NCI-H1694 (cell line): ENCODE data around the gene ZC3H14.

Source experiments
- DNase-seq: peaks from one replicate; lab custom pipeline; 2025; lab: John Stamatoyannopoulos, UW

ZC3H14 gene

DNA sequence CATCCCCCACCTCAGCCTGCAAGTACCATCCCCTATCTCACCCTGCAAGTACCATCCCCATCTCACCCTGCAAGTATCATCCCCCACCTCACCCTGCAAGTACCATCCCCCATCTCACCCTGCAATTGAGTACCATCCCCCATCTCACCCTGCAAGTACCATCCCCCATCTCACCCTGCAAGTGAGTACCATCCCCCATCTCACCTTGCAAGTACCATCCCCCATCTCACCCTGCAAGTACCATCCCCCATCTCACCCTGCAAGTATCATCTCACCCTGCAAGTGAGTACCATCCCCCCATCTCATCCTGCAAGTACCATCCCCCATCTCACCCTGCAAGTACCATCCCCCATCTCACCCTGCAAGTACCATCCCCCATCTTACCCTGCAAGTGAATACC is 45.0 kb downstream of the ZC3H14 start:
- no peak for DNase-seq

DNA sequence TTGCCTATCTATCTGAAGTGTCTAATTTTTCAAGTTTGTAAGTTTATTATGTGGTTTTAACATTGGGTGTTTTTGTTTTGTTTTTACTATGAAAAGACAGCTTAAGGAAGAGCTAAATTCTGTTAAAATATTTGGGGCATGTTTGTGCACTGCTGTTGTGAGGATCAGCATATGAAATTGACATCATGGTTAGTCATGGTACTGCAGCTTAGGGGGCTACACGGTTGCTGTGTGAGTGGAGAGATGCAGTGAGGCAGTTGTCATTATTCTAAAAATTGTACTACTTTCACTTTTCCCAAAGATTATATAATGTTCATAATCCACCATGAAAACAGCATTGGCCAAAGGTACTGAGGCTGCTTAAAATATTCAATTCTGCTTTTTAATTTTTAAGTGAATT is 49.0 kb downstream of the ZC3H14 start:
- peak; percentile 28 for DNase-seq

DNA sequence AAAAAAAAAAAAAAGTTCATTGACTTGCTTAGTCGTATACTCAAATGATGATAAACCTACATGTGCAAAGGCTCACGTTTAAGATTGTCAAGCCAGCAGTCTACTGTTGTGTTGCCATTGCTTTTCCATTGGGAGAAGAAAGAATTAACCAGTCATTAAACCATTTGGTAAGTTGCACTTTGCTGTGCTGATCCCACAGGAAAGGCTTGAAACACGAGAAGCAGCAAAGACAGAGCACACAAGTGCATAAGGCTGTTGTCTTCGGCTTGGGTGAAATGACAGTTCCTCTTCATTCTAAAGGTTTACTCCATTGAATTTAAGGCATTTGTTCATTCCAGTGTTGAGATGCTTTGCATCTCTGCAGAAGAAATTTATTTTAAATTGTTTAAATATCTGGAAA is 50.1 kb downstream of the ZC3H14 start:
- no peak for DNase-seq

DNA sequence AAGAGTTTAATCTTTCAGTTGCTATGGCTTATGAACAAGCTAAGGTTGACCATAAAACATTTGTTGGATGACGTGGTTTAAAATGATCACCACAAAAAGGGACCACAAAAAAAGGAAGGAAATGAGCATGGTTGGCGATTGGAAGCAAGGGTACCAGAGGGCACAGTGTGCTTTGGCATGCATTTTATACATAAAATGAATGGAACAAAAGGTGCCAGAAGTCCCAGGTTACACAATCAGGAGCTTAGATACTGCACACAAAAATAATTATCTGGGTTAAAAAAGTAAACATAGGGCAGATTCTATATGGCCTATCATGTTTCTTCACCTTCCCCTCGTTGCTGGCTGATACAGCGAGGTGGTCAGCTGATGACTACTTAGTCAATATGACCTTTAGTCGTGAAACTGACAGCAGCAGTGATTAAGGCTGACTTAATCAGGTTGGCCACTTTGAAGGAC is 50.7 kb downstream of the ZC3H14 start:
- DNase-seq = no peak

DNA sequence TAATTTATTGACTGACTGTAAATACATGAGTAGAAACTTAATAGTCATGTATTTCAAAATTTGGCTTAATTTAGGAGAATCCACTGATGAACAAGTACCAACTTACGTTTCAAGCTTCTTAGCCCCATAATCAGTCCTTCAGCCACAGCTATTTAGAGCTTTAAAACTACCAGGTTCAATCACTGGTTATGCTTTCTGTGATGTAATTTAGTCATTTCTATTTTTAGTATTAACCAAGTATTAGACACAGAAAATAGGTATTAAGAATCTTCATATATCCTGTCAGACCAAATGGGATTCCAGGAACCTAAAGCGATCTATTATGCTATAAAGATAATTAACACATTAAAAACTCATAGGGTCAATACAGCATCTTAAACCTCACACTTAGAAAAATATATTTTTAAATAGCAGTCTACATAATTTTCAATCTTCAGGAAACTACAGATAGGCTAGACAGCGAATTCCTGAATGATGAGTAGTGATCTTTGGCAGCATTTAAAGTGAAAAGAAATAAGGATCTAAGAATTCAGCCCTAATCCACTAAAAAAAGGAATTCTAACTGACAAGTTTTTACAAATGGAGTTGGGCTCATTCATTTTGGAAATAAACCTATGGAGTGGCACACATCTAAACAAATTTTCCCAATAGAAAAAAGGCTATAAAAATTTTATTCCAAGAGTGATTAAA is 51.5 kb downstream of the ZC3H14 start:
- no peak for DNase-seq

DNA sequence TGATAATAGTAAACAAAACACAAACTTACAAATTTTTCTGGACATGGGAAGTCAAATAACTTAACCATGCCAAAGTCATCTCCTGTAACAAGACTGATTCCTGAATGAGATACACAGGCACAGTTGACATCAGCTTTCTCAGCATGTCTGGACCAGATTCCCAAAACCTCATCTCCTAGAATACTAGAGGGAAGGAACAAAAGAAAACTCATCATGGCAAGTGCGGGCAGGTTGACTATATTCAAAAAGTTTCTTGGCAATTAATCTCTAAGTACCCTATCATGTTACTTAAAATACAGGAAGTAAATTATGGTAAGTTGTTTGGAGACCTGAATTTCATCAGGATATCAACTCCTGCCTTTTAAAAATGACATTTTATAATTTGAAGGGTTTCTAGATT is 53.9 kb downstream of the ZC3H14 start:
- no peak for DNase-seq

DNA sequence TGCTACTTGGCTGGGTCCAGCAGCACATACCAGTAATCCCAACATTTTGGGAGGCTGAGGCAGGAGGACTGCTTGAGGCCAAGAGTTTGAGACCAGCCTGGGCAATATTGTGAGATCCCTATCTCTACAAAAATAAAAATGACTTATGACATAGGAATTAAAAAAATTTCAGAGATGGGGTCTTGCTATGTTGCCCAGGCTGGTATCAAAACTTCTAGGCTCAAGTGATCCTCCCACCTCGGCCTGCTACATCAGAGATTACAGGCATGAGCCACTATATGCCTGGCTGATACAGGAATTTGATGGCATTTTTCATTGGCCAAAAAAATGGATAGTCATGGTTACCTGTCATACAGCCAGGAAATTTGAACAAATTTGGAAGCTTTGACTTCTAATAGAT is 54.6 kb downstream of the ZC3H14 start:
- no peak for DNase-seq

DNA sequence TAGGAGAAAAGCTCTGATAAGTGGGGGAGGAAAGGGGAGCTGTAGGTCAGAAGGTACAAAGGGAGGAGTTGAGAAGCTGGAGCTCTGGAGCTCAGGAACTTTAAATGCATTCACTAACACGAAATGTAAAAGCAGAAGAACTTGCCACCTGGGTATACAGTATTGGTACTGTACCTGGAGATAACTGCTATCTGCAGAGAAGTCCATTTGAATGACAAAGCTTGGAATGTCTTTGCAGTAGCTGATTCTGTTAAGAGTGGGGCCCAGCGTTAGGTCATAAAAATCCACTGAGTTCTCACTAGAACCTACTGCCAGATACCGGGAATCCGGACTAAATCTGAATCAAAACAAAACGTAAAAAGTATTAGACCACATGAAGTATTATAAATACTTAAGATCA is 55.6 kb downstream of the ZC3H14 start:
- DNase-seq = no peak

DNA sequence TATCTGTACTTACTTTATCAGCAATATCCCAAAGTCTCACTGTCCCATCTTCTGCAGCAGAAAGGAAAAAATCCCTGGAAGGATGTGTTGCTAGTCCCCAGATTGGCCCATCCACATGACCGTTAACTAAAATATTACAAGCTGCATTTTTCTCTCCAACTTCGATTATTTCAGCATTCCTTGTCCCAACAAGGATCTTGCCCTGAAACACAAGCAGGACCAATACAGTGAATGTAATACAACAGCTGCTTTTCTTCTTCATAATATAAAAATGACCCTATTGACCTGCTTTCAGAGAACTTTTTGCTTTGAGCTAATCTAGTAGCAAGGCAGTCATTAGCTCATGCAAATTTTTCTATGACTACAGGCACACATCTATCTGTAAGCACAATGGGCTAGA is 58.3 kb downstream of the ZC3H14 start:
- no peak for DNase-seq

DNA sequence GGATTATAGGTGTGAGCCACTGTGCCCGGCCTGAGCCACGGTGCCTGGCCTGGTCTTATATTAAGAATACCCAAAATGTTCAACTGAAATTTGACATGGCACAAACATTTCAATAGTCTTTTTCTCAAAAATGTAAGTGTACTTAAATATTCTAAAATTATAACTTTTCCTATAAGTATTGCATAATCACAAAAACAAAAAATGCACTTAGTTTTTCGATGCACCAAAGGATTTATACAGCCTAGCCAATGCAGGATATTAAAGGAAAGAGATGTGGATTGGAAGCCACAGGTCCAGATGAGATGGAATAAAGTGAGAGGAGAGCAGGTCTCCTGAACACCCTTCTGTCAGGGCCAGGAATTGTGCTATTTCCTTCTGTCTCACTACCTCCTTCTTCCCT is 62.8 kb downstream of the ZC3H14 start:
- no peak for DNase-seq

DNA sequence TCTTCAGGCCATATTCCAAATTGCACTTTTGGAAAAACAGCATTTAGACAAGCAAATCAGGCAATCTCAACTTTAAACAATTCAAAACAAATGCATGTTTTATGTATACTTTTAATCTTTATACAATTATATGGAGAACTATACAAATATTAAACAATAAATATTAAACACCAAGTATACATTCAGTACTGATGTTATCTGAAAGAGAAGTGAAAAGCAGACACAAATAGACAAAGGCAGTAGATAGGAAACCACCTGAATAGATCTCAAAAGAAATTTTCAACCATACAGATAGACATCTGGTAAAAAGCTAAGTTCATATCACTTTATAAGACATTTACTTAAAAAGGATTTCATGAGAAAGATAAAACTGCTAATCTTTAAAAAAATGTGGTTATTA is 65.2 kb downstream of the ZC3H14 start:
- DNase-seq = no peak

DNA sequence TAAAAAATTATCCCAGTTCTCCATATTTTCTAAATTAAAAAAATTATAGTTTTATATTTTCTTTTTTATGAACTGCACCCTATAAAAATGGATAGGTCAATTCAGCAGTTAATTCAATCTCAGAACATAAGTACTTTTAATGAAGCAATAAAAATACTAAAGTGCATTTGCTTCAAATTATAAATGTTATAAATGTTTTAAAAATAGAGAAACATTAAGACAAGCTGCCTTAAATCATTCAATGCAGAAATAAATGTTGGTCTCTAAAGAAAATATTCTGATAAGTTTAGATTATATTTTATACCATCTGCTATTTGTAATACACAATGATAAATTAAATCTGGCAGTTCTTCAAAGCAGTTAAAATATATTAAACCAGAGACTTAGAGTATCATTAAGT is 65.6 kb downstream of the ZC3H14 start:
- no peak for DNase-seq

DNA sequence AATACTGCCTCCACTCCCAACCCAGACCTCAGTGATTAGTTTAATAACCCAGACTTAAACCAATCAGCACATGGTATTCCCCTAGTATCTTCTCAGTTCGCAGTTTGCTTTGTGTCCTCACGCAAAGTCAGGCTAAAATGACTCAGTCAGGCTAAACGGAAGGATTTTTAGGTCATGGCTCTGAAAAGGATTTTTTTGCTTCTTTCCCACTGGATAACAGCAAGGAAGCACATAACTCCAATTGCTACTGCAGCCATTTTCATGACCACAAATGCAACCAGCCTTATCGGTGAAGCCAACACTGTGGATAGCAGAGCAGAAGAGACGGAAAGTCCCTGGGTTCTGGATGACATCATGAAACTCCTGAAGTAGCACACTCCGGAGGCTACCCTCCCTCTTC is 67.7 kb downstream of the ZC3H14 start:
- DNase-seq = no peak

DNA sequence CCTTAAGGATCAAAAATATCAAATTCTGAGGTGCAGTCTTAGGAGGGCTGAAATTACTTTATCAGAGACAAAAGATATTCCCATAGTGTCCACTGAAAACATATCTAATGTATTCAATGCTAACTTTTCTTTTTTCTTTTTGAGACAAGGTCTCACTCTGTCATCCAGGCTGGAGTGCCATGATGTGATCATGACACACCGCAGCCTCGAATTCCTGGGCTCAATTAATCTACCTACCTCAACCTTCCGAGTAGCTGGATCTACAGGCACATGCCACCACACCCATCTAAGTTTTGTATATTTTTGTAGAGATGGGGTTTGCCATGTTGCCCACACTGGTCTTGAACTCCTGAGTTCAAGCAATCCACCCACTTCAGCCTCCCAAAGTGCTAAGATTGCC is 68.3 kb downstream of the ZC3H14 start:
- no peak for DNase-seq

DNA sequence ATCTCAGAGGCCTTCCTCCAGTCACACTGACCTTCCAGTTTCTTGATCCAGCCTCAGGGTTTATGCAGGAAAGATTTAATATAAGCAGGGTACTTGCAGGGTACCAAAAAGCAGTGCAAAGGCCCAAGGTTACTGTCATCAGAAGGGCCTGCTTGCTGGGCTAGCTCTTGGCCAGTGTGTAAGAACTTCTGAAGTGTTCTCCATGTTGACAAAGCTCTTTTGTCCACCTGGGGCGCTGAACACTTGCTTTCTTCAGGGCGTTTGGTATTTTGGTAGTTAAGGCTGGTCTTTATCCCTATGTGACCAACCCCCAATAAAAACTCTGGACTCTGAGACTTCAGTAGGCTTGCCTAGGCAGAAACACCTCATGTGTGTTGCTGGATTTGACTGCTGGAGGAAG is 69.7 kb downstream of the ZC3H14 start:
- no peak for DNase-seq

DNA sequence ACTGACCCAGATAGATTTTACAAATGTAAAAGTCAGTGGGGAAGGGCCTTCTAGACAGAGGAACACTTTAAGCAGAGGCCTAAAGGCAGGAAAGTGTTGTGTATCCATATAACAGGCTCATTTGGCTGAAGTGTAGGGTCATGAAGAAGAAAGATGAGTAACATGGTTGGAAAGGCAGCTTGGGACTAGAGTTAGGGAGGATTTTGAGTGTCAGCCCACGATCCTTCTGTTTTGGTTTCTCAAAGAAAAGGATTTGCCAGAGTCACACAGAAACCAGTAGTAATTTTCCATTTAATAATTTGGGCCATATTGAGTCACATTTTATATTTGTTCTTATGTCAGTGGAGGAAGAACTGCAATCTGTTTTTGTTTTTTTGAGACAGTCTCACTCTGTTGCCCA is 76.4 kb downstream of the ZC3H14 start:
- no peak for DNase-seq

DNA sequence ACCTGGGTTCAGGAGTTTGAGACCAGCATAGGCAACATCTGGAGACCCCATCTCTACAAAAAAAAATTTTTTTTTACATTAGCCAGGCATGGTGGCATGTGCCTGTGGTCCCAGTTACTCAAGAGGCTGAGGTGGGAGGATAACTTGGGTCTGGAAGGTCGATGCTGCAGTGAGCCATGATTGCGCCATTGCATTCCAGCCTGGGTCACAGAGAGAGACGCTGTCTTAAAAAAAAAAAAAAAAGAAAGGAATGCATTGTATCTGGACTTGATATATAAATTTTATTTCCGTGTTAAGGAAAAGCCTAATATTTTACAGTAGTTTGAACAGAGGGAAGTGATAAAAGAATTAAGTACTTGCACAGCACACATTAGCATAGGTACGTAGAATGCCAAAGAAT is 97.2 kb downstream of the ZC3H14 start:
- no peak for DNase-seq

DNA sequence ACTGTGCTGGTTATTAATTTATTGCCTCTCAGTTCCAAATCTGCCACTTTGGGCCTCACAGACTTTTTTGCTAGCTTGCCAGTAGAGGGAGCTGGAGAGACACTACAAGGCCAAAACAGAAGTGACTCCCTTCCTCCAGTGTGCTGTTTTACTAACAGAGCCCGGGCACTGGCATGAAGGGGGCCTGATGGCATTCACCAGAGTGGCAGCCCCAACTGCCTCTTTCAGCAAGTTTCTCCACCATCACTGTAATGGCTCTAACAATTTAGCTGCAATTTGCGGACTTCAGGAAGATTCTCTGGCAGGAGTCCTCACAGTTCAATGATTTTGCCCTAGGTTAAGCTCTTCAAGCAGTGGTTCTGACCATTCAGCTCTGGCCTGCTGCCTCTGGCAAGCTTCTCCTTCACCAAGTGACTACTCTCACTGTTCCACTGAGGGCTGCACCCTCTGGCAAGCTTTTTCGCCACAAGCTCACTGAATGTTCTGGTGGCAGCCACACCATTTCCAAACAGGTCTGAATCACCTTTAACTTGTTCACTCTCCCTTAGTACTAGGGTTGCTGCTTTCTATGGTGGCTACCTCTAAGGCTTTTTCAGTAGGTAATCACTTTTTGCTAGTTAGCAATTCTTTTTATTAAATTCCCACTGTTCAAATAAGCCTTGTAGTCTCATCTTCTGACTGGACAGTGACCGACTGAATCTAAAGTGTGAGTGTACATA is 104.9 kb downstream of the ZC3H14 start:
- peak; percentile 89 for DNase-seq

DNA sequence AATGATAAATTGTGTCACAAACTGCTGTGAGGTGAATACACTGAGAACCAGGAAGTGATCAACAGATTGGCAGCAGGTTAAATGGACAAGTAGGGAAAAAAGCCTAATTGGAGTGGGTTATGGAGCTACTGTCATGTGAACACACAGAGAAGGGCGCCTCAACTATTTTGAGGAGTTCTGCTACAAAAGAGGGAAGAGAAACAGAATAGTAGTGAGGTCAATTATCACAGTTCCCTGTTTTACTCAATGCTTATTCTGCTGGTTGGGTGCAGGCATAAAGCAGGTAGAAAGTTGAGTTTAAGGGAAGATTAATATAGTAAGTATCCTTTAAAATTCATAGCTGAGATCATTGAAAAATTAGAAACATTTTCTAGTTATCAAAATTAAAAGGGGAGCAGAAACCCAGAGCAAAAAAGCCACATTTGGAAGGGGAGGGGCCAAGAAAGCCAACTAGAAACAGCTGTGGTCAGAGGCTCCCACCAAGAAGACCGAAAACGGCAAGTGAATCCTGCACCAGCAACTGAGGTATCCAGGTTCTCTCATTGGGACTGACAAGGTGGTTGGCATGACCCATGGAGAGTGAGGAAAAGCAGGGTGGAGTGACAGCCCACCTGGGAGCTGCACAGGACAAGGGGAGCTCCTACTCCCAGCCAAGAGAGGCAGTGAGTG is 105.7 kb downstream of the ZC3H14 start:
- no peak for DNase-seq

DNA sequence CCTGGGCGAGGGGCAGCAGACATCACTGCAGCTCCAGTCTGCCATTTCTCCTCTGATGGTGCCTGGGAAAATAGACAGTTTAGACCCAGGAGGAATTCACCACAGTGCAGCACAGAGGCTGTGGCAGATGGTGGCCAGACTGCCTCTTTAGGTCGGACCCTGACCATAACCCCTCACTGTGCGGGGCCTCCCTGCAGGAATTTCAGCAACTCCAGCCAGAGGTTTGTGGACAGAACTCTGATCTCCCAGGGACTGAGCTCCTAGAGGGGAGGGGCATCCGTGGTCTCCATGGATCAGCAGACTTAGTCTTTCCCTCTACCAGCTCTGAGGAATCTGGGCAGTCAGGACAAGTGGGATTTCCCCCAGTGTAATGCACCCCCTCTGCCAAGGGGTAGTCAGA is 106.5 kb downstream of the ZC3H14 start:
- no peak for DNase-seq
